GM18873 (cell line): ENCODE measurements around the gene DSE.

Source experiments
- ATAC-seq: cut with Tn5 transposase; IDR thresholded peaks from one replicate; pipeline ENCODE4 v1.9.1; 2021; ENCODE audit warnings: mild to moderate bottlenecking, moderate library complexity, moderate number of reproducible peaks; ENCODE audit not compliant: unreplicated experiment, low FRiP score

The DSE gene

DNA sequence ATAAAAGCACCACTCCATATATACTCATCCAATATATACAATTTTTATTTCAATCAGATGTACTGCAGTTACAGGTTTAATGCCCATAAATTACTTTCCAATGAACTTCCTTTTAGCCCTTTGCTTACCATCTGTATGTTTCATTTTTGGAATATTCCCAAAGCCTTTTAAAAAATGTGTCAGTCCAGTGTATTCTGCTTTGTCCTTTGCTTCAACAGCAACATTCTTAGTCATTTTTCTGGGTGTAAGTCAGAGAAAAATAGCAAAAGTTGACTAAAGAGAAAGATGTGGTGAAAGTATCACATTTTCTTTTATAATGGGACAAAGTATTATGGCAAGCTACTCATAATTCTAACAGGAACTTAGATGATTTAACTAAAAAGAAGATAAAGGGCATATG lies 15.2 kb downstream of the DSE start:
- ATAC-seq = no peak

DNA sequence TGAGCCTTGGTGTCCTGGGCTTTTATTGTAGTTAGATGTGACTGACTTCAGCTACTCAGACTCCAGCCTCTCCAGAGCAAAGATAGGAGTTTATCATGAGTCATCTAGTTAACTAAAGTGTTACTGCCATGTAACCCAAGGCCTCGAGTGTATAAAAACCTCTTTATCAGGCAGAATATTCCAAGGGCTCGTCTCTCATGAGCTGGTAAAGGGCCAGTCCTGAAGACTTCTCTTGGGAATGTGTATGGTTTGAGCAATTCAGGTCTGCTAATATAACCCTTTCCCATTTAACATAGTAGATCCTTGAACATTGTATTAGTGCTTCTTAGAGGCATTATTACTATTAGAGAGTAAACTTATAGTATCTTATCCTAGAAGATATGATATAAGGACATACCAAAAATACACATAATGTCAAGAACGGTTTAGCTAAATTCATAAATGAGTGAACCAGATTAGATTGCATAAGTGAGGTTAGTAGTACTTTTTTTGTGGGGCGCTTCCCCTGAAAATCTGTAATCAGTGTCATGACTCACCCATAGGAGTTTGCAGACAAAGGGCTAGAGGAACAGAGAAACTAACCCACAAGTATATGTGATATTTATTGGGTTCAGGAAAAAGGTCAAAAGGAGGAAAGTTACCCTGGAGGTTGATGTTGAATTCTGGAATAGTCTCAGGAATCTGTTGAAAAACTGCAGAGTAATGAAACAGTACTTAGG lies 16.0 kb downstream of the DSE start:
- no peak for ATAC-seq

DNA sequence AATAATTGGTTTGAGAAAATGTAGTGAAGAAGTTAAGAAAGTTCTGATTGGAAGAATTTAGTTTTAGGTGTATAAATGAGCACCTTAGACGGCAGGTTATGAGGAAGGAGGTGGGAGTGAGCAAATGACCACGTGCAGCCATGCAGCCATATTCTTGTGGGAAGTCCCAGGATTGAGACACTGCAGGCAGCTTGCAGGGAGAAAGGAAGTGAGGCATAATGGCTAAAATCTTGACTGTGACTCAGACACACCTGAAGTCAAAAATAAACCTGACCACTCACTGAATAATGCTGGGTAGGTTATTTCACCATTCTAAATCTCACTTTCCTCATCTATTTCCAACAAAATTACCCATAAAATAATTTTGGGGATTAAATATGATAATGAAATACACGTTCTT lies 16.6 kb downstream of the DSE start:
- ATAC-seq = peak; percentile 66

DNA sequence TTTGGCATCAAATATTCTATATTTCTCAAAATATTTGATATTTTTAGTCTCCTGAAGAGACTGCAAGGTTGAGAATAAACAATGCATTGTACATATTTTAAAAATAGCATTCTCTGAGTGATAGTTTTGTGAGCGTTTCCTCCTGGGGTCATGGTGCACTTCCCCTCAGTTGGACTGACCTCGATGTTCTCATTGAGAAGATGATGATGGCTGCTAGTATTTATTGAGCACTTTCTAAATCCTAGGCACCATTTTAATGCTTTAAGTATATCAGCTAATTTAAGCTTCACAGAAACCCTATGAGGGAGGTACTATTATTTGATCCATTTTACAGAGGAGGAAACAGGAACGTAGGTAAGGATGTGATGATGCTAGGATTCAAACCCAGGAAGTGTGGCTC lies 18.2 kb downstream of the DSE start:
- ATAC-seq = no peak

DNA sequence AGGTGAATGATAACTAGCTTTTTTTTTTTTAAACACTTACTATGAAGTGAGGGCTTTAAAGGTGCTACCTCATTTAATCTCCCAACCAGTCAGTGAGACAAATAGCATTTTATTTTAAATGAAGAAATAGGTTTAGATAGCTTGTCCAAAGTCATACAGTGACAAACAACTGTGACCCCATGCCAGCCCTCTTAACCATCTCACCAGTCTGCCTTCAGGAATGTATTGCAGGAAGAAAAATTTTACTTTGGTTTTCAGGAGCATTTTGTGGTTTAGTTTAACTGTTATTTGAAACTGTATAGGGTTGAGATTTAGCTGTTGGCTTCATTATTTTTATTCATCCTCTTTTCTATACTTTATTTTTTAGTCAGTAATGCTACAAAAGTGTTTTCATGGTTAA lies 18.6 kb downstream of the DSE start:
- no peak for ATAC-seq

DNA sequence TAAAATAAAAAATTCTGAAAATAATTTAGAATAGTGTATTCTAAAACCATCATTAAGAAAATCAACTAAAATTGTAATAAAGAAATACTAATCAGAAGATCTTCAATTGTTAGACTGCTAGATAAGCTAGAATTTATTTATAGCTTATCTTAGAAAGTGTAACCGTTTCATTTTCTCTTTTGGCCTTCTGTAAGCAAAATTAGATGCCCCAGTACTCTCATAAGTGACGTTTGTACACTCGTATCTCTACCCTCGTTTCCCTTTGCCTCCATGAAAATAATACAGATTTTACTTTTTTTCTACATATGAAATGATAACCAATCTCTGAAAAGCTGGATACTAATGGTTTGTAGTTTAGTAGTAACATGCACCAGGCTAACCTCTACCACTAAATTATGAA lies 19.8 kb downstream of the DSE start:
- ATAC-seq = peak; percentile 38

DNA sequence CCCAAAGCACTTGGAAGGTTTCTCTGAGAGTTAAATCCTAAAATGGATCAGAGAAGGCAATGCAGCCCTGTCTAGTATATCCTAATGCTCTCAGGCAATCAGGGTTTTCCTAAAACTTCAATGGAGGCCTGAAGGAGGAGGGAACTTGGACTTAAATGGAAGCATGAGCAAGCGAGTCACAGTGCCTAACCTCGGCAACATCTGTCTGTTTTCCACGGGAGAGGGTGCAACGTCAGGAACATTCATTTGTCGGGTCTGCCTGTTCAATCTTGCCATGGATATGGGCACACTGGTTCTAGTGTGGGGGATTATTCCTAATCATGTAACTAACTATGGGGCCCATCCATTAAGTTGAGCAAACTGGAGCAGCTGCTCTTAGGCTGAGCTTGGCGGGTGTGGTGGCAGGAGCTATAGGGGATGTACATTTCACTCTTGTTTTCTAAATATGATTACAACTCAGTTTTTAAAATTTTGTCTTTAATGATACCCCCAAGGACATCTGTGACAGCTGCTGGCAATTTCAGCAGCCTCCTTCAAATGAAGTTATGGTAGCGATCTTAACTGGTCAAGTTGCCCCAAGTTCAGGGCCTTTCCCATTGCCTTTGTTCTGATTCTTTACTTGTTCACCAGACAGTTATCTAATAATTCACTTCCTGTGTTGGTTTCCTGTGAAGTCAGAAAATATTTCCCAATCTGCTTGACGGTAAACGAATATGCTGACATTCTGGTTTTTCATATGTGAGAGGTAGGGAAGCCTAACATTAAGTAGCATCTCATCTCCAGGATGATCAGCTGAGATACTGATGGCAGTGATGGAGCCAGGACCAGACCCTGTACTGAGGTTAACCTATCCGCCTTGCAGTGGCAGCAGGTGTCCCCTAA lies 21.6 kb downstream of the DSE start:
- ATAC-seq = peak; percentile 41

DNA sequence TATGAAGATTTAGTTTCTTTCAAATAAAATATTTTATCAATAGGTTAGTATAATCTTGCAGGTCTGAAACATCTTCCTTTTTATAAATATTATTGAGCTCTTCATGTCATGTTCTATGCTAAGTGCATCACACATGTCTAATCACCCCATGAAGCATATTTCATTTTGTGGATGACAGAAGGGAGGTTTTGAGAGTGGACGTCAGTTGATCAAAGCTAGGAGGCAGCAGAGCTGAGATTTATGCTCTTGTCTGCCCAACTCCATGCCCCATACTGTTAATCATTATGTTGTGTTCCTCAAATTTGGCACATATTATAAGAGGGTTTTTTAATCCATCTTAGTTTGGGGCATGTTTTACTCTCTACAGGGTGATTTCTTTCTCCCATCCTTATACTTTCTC lies 22.7 kb downstream of the DSE start:
- ATAC-seq = no peak

DNA sequence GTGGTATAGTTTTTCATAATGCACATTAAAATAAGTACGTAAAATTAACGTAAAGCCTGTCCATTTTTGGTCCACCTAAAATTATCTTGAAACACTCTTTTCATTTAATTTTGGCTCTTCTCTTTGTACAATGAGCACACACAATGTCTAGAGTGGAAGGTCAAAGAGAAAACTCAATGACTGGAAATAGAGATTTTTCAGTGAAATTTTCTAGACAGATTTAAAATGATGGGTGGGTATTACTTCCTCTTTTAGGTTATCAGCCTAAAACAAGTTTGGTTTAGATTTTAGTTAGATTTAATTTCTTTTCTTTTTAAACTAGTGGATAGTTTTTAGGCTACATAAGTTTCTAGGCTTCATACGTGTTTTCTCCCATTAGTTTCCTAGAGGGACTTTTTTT lies 24.9 kb downstream of the DSE start:
- ATAC-seq = no peak

DNA sequence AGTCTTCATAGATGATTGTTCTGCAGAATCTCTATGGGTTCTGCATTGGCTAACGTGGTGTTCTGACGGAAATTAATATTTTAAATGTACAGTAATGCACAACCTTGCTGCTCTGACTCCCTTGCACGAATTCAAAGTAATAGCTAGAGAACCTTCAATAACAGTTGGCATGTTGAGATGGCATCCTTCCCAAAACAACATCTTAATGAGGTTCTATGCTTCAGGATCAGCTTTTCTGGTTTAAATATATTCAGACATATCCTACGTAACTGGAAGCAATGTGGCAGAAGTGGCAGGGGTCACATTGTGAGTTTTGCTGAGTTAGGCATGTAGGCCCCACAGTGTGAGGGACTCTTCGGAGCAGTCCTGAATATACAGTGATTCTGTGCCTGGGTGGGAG lies 25.7 kb downstream of the DSE start:
- no peak for ATAC-seq

DNA sequence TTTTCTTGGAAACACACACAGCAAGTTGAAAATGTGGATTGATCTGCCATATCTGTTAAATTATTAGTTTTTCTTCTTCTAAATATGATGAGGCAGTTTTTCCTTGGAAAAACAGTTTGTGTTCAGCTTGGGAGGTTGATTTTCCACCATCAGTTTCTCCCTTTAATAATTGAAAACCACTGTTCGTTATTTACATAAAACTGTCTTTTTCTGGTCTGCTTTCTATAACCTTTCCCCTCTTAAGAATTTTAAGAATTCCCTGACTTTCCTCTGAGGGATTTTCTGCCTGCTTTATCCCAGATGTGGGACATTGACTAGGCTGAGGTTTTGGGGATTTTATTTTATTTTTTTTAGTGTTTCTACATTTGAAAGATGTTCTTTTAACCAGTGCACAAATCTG lies 27.2 kb downstream of the DSE start:
- no peak for ATAC-seq

DNA sequence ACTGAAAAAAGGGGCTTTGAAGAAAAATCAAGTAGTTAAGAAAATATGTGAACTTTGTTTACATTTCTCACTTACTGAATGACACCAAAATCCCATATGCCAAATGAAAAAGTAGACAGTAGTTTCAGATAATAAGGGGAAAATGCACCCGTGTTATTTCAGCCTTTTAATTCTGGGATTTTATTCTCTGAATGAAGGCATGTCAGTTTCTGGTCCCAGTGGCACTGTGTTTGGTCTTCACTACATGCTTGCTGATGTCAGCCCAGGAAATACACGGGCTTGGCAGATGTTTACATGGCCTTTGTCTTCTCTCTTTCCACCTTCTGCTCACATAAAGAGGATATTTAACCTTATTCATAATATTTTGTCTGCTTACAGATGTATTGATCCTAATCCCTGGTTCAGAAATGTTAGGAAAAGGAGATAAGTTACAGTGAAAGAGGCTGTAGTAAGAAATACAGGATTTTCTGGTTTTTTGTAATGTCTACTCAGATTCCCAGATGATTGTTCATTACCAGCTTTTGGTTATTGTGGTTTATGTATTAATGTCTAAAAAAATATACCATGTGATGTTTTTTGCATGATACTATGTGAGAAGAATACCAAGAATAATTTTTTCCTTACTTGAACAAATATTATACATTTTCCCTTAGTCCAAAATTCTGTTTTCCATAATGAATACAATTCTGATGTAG lies 27.7 kb downstream of the DSE start:
- no peak for ATAC-seq

DNA sequence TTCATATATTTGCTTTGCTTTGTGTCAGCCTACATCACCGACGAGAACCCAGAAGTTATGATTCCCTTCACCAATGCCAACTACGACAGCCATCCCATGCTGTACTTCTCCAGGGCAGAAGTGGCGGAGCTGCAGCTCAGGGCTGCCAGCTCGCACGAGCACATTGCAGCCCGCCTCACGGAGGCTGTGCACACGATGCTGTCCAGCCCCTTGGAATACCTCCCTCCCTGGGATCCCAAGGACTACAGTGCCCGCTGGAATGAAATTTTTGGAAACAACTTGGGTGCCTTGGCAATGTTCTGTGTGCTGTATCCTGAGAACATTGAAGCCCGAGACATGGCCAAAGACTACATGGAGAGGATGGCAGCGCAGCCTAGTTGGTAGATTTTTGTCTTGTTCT lies 28.5 kb downstream of the DSE start:
- no peak for ATAC-seq

DNA sequence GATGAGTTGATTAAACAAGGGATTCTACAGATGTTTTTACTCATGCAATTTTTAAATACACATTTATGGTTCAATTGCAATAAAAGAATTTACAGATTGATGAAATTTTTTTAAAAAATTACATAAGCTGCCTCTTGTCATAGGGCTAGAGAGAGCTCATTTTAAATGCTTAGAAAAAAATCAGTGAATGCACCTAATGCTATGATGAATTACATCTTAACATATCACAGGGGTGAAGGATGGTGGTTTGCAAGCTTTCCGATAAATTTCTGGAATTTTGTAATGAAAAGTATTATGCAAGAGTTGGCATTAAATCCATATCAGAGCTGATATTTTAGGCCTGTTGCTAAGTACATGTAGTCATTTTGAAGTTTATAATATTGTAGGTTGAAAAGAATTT lies 29.6 kb downstream of the DSE start:
- no peak for ATAC-seq

DNA sequence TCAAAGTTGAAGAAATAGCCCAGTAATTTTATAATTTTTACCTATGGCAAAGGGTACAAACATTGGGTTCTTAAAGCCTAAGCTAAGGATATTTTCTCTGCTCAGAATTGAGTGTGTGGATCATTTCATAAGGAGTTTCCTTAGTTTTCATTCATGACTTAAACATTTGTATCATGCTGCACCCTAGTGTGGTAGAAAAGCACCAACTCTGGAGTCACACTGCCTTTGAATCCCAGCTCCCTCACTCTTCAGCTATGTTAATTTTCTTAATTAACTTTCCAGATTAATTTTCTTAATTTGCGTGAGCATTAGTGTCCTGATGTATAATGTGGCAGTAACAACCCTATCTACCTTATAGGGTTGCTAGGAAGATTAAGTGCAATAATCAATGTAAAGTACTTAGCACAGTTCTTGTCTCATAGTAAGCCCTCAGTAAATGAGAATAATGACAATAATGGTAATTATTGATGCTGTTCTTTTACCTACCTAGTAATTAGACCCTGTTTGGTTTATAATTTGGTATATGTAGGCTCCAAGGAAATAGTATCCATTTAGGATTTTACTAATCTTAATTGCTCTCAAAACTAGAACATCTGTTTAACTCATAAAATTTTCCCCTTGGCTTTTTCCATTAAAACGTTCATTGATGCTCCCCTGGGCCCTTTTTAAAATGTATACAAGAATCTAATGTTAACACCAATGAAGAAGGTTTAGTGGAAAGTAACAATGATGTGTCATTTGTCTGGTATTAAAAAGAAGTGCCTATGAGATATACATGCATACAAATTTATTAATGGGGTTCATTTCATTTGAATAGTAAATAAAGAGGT lies 31.6 kb downstream of the DSE start:
- ATAC-seq = no peak

DNA sequence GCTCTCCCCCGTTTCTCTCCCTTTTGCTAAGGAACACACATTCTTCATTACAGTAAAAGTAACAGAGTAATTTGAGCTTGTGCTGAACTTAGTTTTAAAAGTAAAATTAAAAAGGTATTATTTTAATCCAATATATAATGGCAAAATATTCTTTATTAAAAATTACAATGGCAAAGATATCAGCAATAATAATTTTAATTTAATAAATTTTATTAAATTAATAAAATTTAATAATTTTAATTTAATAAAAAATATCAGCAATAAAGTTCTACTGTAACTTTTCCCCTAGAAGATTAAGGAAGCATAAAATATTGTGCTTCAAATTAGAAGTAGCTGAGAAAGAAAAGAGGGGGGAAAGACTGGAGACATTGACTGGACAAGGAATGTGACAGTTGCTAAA lies 32.5 kb downstream of the DSE start:
- ATAC-seq = no peak

DNA sequence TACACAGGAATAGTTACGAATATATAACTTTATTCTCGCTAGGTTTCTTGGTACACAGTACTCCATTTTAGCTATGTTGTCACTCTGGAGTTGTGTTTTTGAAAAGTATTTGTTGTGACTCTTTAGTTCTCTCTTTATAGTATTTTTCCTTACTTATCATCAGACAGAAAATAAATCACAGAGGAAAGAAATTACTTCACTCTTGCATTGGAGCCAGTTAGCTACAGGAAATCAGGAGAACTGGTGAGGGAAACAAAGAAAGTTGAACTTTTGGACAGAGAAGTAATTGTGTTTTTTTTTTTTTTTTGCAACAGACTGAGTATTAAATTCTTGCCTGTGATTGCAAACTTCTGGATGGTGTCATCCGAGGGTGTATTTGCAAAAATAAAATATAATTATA lies 33.9 kb downstream of the DSE start:
- no peak for ATAC-seq

DNA sequence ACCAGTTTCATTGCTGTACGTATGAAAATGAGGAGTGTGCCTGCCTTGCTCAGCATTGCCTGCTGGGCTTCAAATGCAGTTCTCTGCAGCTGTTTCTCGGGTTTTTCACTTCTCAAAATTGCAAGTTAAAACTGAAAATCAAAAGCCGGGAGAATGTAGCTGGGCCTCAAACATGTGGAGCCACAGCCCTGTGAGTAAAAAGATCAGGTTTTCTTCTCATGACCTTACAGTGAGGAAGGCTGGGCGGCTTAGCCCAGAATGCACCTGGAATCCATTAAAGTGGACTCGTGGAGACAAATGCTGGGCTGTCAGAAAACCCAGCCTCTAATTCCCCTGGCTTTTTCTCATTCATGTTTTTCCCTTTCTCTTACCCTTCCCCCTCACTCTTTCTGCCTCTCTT lies 34.4 kb downstream of the DSE start:
- ATAC-seq = peak; percentile 78

DNA sequence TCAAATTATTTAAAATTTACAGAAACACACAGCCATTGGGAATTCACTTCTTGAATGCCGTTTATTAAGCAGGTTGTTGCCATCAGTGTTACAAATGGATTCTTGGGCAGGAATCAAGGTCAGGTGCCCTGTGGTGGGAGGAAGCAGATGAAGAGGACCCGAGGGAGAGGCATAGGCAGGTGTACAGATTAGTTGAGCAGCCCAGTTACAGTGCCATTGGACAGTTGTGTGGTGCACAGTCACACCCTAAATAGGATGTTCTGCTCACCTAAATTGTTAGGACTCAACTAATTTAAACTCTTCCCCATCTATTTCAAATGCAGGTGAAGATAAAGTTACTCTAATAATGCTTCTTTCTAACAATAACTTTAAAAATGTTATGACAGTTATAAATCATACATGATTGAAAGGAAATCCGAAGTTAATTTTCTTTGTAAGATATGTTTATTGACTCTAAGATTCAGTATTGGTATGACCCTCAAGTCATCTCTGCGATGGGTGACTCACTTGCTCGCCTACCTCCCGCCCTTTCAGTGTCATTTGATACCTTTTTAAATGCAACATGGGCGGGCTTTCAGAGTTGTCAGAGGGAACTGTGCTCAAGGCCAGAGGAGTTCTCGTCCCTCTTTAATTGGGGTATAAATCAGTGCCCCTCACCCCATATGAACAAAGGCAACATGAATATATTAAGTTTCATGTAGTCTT lies 35.1 kb downstream of the DSE start:
- no peak for ATAC-seq
